Heart right ventricle (tissue), 16 donors: ENCODE results near the gene SPNS1. TPM values are rescaled to one million over a fixed set of nuclear protein-coding genes. Genes with fewer than 3 reads are reported as not detected.

Experiments used
- ATAC-seq, 8 donors: fragments of 200-7000 bp; cut with Tn5 transposase; one replicate each; pipeline ENCODE4 v1.9.1; 2020; ENCODE audit warnings: mild to moderate bottlenecking in 8 of 8, moderate library complexity in 8 of 8, moderate number of reproducible peaks in 1 of 8
- DNase-seq, 2 donors: peaks; one replicate each; pipeline ENCODE4 v3.0.0-alpha.2; 2020
- H3K27ac ChIP-seq, 10 donors: fragments of 200-600 bp; sonication (generic) in 2 of 10; one replicate each; pipeline versions ENCODE4 v1.5.0 to v1.8.0; 2020 to 2022; ENCODE audit warnings: mild to moderate bottlenecking in 3 of 10
- H3K27me3 ChIP-seq, 7 donors: fragments of 200-600 bp; one replicate each; pipeline ENCODE4 v1.8.0; 2021 to 2022; ENCODE audit warnings: mild to moderate bottlenecking in 2 of 7
- H3K36me3 ChIP-seq, 9 donors: fragments of 200-600 bp; sonication (generic) in 1 of 9; one replicate each; pipeline versions ENCODE4 v1.5.0 to v1.8.0; 2020 to 2022; ENCODE audit warnings: mild to moderate bottlenecking in 2 of 9
- H3K4me1 ChIP-seq, 9 donors: fragments of 200-600 bp; sonication (generic) in 1 of 9; one replicate each; pipeline versions ENCODE4 v1.5.0 to v1.8.0; 2020 to 2022; ENCODE audit warnings: mild to moderate bottlenecking in 4 of 9
- H3K4me3 ChIP-seq, 10 donors: fragments of 200-600 bp; sonication (generic) in 2 of 10; one replicate each; pipeline versions ENCODE4 v1.5.0 to v1.8.0; 2020 to 2022; ENCODE audit warnings: mild to moderate bottlenecking in 7 of 10, moderate library complexity in 2 of 10
- H3K9me3 ChIP-seq, 11 donors: fragments of 200-600 bp in 10 of 11; sonication (generic) in 2 of 11; one replicate each; pipeline versions ENCODE4 v1.5.0 to v1.8.0; 2013 to 2022; ENCODE audit warnings: mild to moderate bottlenecking in 2 of 11, control low read depth in 1 of 11, moderate library complexity in 1 of 11
- WGBS, 2 donors: extraction: QIAGEN DNeasy Blood & Tissue Kit; methylation state at CpG; one replicate each; pipeline ENCODE4 v1.1.7; 2013; ENCODE audit warnings: inconsistent platforms in 1 of 2; 5-methylcytosine and 5-hydroxymethylcytosine counted together
- intact Hi-C, 10 donors: fragments of 100-400 bp; cut with DNase I; formaldehyde crosslinking; loops; one replicate each; pipeline versions ENCODE4 v1.11.1 to v1.14.2; 2022
- polyA plus RNA-seq, 2 donors: library from polyadenylated mRNA; stranded (reverse); fragments of 200-250 nt; gene quantifications; one replicate each; pipeline ENCODE4 v1.2.3, GENCODE V29; 2013
- total RNA-seq, 10 donors: library from RNA; stranded (reverse); fragmentation: NEBNext Ultra II Directional in 3 of 10; extraction: Animal tissue kit (Norgen Biotek cat#: 25700) in 3 of 10; gene quantifications; one replicate each; pipeline versions ENCODE4 v1.2.1 to v1.2.4, GENCODE V29; 2021 to 2023
- TF ChIP-seq, protein P1 (sequence below), 9 donors: fragments of 200-600 bp; sonication (generic) in 2 of 9; IDR thresholded peaks; one replicate each; pipeline versions ENCODE4 v1.5.0 to v1.8.0; 2021 to 2022; ENCODE audit warnings: antibody characterized with exemption in 9 of 9, mild to moderate bottlenecking in 5 of 9, moderate library complexity in 1 of 9
- donor health status: Arrhythmogenic right ventricular cardiomyopathy.
- donor health status: ischemic (EF 13 %, LVEDD 7.1; RV severe dilation, severe dysfunction).
- donor health status: healthy with polysubstance abuse.
- donor health status: DM: no; HTN: yes; CAD: no.
- donor health status: DM: no; HTN: no; CAD: no.
- donor health status: ischemic (EF 25% LVEDD 6.9; RV normal size, moderate dysfunction).
- donor health status: ischemic (EF 25% LVEDD 5.7; RV mildly dilated, moderate dysfunction).
- donor health status: healthy.
- donor health status: DM: yes; HTN: yes; CAD: no.
- donor health status: Ischemic cardiomyopathy.
- donor health status: ischemic (EF 35%, LVEDD 5.7; RV mildly dilated, moderate dysfunction).
- donor health status: nonischemic (EF 11% LVEDD 7.7; RV severe dilation, severe dysfunction).
- donor health status: DM: yes; HTN: yes; CAD: no.
- donor health status: PGD.
- donor health status: ischemic (EF 29% LVEDD 5.4; RV normal size, mild dysfunction).
- donor health status: nonischemic (EF 23%, LVEDD 6.1; RV moderate dilation, normal function).

SPNS1 gene
- total and polyA plus RNA-seq, 12 donors: 12.9 to 44.5 (median 18.2) TPM

DNA sequence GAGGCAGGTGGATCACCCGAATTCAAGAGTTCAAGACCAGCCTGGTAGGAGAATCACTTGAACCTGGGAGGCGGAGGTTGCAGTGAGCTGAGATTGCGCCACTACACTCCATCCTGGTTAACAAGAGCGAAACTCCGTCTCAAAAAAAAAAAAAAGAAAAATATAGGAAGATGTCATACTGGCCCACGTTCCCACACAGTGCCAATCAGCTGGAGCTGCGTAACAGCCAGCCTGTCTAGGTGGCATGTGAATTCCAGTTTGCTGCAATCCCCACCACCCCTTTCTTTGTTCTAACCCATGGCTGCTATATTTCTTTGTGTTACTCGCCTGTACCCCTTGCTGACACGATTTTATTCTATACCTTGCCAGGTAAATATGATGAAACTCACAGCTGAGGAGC is 16.4 kb upstream of the SPNS1 start:
- DNase-seq (no peak), ATAC-seq (no peak)
- H3K4me1 ChIP-seq: no peaks in the 10 kb centered on the region
- H3K27ac ChIP-seq: no peak overlapping the region
- TF ChIP-seq, protein P1, sequence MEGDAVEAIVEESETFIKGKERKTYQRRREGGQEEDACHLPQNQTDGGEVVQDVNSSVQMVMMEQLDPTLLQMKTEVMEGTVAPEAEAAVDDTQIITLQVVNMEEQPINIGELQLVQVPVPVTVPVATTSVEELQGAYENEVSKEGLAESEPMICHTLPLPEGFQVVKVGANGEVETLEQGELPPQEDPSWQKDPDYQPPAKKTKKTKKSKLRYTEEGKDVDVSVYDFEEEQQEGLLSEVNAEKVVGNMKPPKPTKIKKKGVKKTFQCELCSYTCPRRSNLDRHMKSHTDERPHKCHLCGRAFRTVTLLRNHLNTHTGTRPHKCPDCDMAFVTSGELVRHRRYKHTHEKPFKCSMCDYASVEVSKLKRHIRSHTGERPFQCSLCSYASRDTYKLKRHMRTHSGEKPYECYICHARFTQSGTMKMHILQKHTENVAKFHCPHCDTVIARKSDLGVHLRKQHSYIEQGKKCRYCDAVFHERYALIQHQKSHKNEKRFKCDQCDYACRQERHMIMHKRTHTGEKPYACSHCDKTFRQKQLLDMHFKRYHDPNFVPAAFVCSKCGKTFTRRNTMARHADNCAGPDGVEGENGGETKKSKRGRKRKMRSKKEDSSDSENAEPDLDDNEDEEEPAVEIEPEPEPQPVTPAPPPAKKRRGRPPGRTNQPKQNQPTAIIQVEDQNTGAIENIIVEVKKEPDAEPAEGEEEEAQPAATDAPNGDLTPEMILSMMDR (IDR thresholded peaks at IDR 0.05): no peak
- H3K4me3 ChIP-seq: no peak overlapping the region
- H3K36me3 ChIP-seq: peaks cover 0 to 99% (median 31%) of the 10 kb centered on the region in 9 donors
- 95% methylated on average over 9 of the region's 9 CpGs for WGBS, 2 donors
- no peaks in the 10 kb centered on the region for H3K27me3 ChIP-seq
- H3K9me3 ChIP-seq: no peaks in the 10 kb centered on the region
- intact Hi-C loops: no loop called here

DNA sequence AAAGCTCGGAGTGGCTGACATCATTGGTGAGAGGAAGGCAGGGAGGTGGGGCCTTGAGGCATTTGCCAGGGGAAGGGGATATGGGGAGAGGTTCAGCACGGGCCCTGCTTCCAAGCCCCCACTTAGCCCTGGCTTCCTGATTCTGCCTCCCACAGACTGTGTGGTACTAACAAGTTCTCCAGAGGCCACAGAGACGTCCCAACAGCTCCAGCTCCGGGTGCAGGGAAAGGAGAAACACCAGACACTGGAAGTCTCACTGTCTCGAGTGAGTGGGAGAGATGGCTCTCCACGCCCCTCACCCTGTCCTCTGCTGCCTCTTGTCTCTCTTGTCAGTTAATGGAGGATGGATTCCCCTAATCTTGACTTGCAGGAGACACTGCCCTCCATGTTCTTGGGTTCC is 15.7 kb upstream of the SPNS1 start:
- H3K4me1 ChIP-seq: no peaks in the 10 kb centered on the region
- H3K36me3 ChIP-seq: peaks cover 0 to 99% (median 31%) of the 10 kb centered on the region in 9 donors
- 87 to 90% methylated on average over 6 of the region's 6 CpGs for WGBS, 2 donors
- ATAC-seq: no peak
- TF ChIP-seq, protein P1 (IDR thresholded peaks at IDR 0.05): no peak
- H3K9me3 ChIP-seq: no peaks in the 10 kb centered on the region
- intact Hi-C loops: no loop called here
- DNase-seq: no peak
- H3K27ac ChIP-seq: no peak overlapping the region
- H3K27me3 ChIP-seq: no peaks in the 10 kb centered on the region
- H3K4me3 ChIP-seq: no peak overlapping the region

DNA sequence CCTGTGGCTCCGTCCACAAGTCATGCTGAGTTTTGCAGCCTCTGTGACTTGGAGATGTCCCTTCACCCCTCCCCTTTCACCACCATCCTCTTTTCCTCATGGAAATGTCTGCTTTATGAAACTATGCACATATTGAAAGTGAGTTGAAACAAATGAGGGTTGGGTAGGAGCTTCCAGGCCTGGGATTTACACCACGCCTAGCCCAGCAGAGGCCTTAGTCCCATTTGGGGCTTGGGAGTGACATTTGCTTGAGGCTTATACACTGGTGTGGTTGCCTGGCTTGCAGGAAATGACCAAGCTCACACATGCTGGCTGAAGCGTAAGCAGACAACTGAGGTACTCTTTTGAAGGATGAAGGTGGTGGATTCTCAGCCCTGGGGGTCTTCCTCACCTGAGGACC is 10.5 kb upstream of the SPNS1 start:
- H3K27ac ChIP-seq: no peak overlapping the region
- no peak overlapping the region for H3K4me3 ChIP-seq
- DNase-seq (no peak), ATAC-seq (no peak)
- intact Hi-C loops: no loop called here
- H3K4me1 ChIP-seq: no peaks in the 10 kb centered on the region
- H3K36me3 ChIP-seq: peaks cover 0 to 73% (median 23%) of the 10 kb centered on the region in 9 donors
- no peaks in the 10 kb centered on the region for H3K9me3 ChIP-seq
- TF ChIP-seq, protein P1 (IDR thresholded peaks at IDR 0.05): no peak
- no peaks in the 10 kb centered on the region for H3K27me3 ChIP-seq
- WGBS, 2 donors: 83 to 91% methylated on average over 3 of the region's 3 CpGs

DNA sequence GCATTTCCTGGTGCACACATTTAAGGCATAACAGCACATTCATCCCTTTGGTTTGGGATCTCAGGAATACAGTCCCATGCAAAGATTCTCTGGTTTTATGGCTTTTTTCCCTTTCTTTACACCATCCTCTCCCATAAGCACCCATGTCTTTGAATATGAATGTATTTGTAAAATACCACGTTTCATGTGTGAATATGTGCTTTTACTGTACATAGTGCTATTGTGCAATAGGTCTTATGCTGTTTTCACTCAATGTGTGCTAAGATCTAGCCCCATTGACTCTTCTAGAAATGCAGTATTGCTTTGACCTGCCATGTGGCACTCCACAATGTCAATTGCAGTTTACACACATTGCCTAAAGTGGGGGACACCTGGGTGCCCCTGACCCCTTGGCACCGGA is 10.1 kb upstream of the SPNS1 start:
- Histone ChIP-seq H3K4me1 (no peaks in the 10 kb centered on the region), H3K9me3 (no peaks in the 10 kb centered on the region), H3K36me3 (peaks cover 0 to 73% (median 21%) of the 10 kb centered on the region in 9 donors), H3K27ac (no peak overlapping the region), H3K4me3 (no peak overlapping the region), H3K27me3 (no peaks in the 10 kb centered on the region)
- 93% methylated on average over 2 of the region's 2 CpGs for WGBS, 2 donors
- DNase-seq (no peak), ATAC-seq (no peak)
- intact Hi-C loops: no loop called here
- TF ChIP-seq, protein P1 (IDR thresholded peaks at IDR 0.05): no peak
